ENCODE results near the gene RUSF1. TPM values are rescaled to one million over a fixed set of nuclear protein-coding genes. Genes with fewer than 3 reads are reported as not detected.

Gene RUSF1
- total RNA-seq, 1 experiment from 2014 or later, result 59.3 TPM

DNA sequence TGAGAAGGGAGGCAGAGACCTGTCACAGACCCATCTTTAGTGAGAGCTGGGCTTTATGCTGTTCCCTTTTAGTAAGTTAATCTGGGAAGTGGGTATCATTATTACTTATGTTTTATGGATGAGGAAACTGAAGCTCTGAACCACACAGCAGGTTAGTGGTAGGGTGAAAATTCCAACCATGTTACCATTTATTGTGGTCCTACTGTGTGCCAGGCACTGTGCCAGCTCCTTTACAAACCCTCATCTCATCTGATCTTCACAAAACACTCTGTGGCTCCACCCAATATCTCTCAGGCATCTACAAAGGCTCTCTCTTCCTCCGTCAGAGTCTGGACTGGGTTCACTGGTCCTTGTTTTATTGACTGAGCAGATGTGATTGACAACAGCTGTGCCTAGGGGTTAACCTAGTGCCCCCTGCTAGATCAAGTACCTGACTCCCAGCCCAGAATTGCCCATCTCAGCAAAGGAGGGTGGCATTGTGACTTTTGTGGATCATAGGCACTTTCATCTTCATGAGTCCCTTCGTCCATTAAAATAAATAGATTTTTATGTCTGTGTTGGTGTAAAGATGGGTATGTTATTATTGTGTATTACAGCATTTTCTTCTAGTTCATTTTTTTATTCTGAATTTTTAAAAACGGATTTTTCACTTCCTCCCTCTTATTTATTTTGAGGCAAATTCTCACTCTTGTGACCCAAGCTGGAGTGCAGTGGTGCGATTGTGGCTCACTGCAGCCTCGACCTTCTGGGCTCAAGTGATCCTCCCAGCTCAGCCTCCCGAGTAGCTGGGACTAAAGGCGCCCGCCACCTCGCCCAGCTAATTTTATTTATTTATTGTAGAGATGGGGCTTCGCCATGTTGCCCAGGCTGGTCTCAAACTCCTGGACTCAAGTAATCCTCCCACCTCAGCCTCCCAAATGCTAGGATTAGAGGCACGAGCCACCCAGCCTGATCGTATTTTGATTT, 33.1 kb downstream of the RUSF1 start:
- Histone ChIP-seq H3K4me1 (ENCODE audit: control insufficient read depth in 1 of 2, insufficient read depth in 2 of 2, low read length in 2 of 2) (peaks cover 16 to 43% of the 10 kb centered on the region in 2 experiments), H3K4me3 (replicated peaks in 1 of 2; ENCODE audit: low read depth in 1 of 2, low read length in 2 of 2) (no peak overlapping the region), H3K79me2 (ENCODE audit: insufficient read depth, low read length) (no peaks in the 10 kb centered on the region), H3K36me3 (ENCODE audit: control insufficient read depth in 1 of 2, insufficient read depth in 2 of 2, low read length in 2 of 2) (no peaks in the 10 kb centered on the region), H3K4me2 (ENCODE audit: low read length) (no peak overlapping the region), H3K27ac (ENCODE audit: low read depth, low read length) (no peak overlapping the region), H3K9ac (ENCODE audit: low read length) (no peak overlapping the region), H3K9me2 (ENCODE audit: insufficient read depth) (no peaks in the 10 kb centered on the region), H2AFZ (ENCODE audit: low read depth, low read length, poor library complexity, severe bottlenecking) (no peak overlapping the region), H3K27me3 (ENCODE audit: insufficient read depth, low read length) (no peaks in the 10 kb centered on the region), H3K9me3 (ENCODE audit: control insufficient read depth in 1 of 2, insufficient read depth in 1 of 2, low read depth in 1 of 2, low read length in 2 of 2) (no peaks in the 10 kb centered on the region), H4K20me1 (ENCODE audit: insufficient read depth) (no peaks in the 10 kb centered on the region)
- TF ChIP-seq ZFX (IDR thresholded peaks at IDR 0.05) (no peak), EZH2 (IDR thresholded peaks at IDR 0.05) (no peak), POLR2A (IDR thresholded peaks at IDR 0.05; ENCODE audit: borderline replicate concordance, extremely low read depth, insufficient read depth, insufficient read length) (no peak), JUND (IDR thresholded peaks at IDR 0.05) (no peak), SP1 (IDR thresholded peaks at IDR 0.05; ENCODE audit: low read depth) (no peak)
- TF ChIP-seq, protein P1, sequence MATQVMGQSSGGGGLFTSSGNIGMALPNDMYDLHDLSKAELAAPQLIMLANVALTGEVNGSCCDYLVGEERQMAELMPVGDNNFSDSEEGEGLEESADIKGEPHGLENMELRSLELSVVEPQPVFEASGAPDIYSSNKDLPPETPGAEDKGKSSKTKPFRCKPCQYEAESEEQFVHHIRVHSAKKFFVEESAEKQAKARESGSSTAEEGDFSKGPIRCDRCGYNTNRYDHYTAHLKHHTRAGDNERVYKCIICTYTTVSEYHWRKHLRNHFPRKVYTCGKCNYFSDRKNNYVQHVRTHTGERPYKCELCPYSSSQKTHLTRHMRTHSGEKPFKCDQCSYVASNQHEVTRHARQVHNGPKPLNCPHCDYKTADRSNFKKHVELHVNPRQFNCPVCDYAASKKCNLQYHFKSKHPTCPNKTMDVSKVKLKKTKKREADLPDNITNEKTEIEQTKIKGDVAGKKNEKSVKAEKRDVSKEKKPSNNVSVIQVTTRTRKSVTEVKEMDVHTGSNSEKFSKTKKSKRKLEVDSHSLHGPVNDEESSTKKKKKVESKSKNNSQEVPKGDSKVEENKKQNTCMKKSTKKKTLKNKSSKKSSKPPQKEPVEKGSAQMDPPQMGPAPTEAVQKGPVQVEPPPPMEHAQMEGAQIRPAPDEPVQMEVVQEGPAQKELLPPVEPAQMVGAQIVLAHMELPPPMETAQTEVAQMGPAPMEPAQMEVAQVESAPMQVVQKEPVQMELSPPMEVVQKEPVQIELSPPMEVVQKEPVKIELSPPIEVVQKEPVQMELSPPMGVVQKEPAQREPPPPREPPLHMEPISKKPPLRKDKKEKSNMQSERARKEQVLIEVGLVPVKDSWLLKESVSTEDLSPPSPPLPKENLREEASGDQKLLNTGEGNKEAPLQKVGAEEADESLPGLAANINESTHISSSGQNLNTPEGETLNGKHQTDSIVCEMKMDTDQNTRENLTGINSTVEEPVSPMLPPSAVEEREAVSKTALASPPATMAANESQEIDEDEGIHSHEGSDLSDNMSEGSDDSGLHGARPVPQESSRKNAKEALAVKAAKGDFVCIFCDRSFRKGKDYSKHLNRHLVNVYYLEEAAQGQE (IDR thresholded peaks at IDR 0.05; ENCODE audit: low read depth), result no peak
- ATAC-seq, result no peak
- ChIA-PET CTCF (interaction anchor here (1.9 kb wide), 1 partner anchor 15 kb away, joined by 9 read pairs; the partner anchor contains the start of gene ARMC5), RAD21 (ENCODE audit: low non-redundant PET in 1 of 2, low total read pairs in 2 of 2, uncharacterized antibody in 2 of 2, unreplicated experiment in 2 of 2) (no interaction called here), POLR2A (no interaction called here)
- intact Hi-C loops (cut with micrococcal nuclease), result loop anchor here (5.0 kb wide), 1 partner anchor 222 kb away; no protein-coding TSS in a partner anchor
- BruUV-seq (replicated peaks), result no TSS peak
- DNase-seq (ENCODE audit: low read depth, low spot score), result no peak

Measured in HCT116 (cell line).